Type B pancreatic cell (in vitro differentiated cells): ENCODE measurements around the gene NIN. TPM values are rescaled to one million over a fixed set of nuclear protein-coding genes. Genes with fewer than 3 reads are reported as not detected.

Experiments
- DNase-seq: peaks from one replicate; pipeline ENCODE4 v3.0.0; 2021; ENCODE audit warnings: mixed read lengths; ENCODE audit not compliant: unreplicated experiment; ENCODE audit errors: extremely low spot score
- H3K27ac Mint-ChIP-seq: 2 replicates; pipeline ENCODE4 v1.8.0; 2021; ENCODE audit warnings: mild to moderate bottlenecking, mixed read lengths
- H3K27me3 Mint-ChIP-seq: 2 replicates; pipeline ENCODE4 v1.8.0; 2021; ENCODE audit warnings: mixed read lengths
- H3K36me3 Mint-ChIP-seq: 2 replicates; pipeline ENCODE4 v1.8.0; 2021; ENCODE audit warnings: mixed read lengths
- H3K4me1 Mint-ChIP-seq: one replicate; pipeline ENCODE4 v1.8.0; 2021; ENCODE audit warnings: mixed read lengths; ENCODE audit not compliant: unreplicated experiment
- H3K4me3 Mint-ChIP-seq: 2 replicates; pipeline ENCODE4 v1.8.0; 2021; ENCODE audit warnings: mild to moderate bottlenecking, mixed read lengths
- H3K9me3 Mint-ChIP-seq: 2 replicates; pipeline ENCODE4 v1.8.0; 2021; ENCODE audit warnings: mixed read lengths
- total RNA-seq: library from RNA; stranded (reverse); gene quantifications from 2 replicates; pipeline ENCODE4 v1.2.1, GENCODE V29; 2021; ENCODE audit warnings: low replicate concordance
- TF ChIP-seq, protein P1 (sequence below): fragments of 200-600 bp; sonication (generic); conservative IDR thresholded peaks from 2 replicates; pipeline ENCODE4 v1.5.0; 2021; ENCODE audit warnings: antibody characterized with exemption, mild to moderate bottlenecking

The NIN gene
- total RNA-seq, 1 donor from 2014 or later = 40.5 TPM

DNA sequence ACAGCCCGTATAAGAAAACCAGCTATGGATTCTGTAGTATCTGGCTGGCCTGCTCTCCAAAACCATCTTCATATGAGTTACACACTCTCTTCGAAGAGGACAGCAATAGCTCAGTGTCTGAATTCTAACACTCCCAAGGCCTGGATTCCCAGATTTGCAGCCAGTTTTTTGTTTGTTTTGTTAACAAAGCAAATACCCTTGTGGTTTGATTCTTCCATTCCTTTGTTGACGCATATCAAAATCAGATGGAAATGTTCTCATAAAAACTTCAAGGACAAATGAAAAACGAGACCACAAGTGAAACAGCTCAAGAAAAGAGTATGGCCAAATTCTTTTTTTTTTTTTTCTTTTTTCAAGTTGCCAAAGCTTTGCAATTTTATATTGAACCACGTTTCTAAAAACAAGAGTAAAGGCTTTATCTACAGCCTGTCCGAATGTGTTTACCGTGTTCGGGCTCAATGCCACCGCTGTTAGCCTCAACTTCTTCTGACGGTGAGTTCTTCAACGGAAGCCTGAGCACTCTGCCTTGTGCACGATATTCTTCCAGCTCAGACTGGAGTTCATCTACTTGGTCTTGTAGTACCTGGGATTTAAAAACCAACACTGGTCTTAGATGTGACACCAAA, 67.5 kb downstream of the NIN start:
- Mint-ChIP-seq H3K9me3 (no peaks in the 10 kb centered on the region), H3K4me3 (no peak overlapping the region), H3K27me3 (no peaks in the 10 kb centered on the region), H3K4me1 (peaks cover 5% of the 10 kb centered on the region), H3K36me3 (peaks cover 47% of the 10 kb centered on the region), H3K27ac (no peak overlapping the region)
- DNase-seq = no peak
- TF ChIP-seq, protein P1, sequence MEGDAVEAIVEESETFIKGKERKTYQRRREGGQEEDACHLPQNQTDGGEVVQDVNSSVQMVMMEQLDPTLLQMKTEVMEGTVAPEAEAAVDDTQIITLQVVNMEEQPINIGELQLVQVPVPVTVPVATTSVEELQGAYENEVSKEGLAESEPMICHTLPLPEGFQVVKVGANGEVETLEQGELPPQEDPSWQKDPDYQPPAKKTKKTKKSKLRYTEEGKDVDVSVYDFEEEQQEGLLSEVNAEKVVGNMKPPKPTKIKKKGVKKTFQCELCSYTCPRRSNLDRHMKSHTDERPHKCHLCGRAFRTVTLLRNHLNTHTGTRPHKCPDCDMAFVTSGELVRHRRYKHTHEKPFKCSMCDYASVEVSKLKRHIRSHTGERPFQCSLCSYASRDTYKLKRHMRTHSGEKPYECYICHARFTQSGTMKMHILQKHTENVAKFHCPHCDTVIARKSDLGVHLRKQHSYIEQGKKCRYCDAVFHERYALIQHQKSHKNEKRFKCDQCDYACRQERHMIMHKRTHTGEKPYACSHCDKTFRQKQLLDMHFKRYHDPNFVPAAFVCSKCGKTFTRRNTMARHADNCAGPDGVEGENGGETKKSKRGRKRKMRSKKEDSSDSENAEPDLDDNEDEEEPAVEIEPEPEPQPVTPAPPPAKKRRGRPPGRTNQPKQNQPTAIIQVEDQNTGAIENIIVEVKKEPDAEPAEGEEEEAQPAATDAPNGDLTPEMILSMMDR = no peak

DNA sequence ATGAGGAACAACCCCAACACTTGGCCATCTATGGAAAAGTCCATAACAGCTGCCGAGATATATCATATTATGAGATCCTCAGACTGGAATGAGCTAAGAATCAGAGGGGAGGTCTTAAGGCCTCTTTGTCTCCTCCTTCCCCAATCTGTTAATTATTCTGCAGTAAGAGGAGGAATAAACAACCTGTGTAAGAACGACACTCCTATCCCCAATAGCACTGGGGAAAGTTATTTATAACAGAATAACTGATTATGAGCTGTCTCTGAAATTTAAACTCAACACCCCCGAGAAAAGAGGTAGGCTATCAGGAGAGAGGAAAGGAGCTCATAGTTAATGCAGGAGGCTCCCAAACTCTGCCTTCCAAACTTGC, 68.0 kb downstream of the NIN start:
- peaks cover 41% of the 10 kb centered on the region for H3K36me3 Mint-ChIP-seq
- no peaks in the 10 kb centered on the region for H3K9me3 Mint-ChIP-seq
- no peak overlapping the region for H3K27ac Mint-ChIP-seq
- H3K4me3 Mint-ChIP-seq = no peak overlapping the region
- TF ChIP-seq, protein P1 = no peak
- no peaks in the 10 kb centered on the region for H3K27me3 Mint-ChIP-seq
- no peak for DNase-seq
- peaks cover 5% of the 10 kb centered on the region for H3K4me1 Mint-ChIP-seq

DNA sequence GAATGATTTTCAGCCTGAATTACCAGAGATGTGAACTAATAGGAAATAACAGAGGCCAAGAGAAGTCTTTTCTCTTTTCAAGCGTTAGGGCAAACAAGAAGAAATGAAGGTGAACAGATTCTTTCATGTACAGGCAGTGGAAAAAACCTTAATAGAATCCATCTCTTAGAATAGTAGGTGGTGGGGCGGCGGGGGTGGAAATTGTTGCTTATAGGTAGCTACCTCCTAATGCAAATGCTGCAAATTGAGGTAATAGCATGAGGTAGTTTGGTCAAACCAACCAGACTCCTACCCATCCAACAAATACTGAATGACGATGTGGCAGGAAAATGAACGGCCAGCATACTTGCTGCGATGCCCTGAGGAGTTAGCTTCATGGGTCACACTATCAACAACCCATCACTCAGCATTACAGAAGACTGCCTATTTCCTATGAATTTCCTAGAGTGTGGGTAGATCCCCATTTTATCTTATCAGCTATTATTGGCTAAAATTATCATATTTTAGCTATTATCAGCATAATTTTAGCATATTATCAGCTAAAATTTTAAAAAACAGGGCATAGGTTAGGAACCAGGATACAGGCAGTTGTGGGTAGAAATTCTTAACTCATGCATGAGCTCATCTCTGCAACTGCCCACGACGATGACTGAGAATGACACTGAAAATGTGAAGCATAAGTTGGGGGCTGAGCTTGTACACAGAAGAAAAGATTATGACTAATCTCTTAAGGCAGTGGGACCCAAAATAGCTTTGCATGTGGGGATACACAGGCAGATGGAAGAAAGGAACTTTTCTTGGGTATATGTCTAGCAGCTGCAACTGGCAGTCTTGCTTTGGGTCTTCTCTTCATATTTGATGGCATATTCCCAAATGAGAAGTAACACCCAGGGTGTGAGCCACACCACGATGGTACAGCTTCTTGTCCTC, 68.7 kb downstream of the NIN start:
- H3K27me3 Mint-ChIP-seq = no peaks in the 10 kb centered on the region
- H3K4me3 Mint-ChIP-seq = no peak overlapping the region
- TF ChIP-seq, protein P1 = no peak
- peaks cover 40% of the 10 kb centered on the region for H3K36me3 Mint-ChIP-seq
- no peak for DNase-seq
- no peak overlapping the region for H3K27ac Mint-ChIP-seq
- H3K4me1 Mint-ChIP-seq = peaks cover 5% of the 10 kb centered on the region
- no peaks in the 10 kb centered on the region for H3K9me3 Mint-ChIP-seq

DNA sequence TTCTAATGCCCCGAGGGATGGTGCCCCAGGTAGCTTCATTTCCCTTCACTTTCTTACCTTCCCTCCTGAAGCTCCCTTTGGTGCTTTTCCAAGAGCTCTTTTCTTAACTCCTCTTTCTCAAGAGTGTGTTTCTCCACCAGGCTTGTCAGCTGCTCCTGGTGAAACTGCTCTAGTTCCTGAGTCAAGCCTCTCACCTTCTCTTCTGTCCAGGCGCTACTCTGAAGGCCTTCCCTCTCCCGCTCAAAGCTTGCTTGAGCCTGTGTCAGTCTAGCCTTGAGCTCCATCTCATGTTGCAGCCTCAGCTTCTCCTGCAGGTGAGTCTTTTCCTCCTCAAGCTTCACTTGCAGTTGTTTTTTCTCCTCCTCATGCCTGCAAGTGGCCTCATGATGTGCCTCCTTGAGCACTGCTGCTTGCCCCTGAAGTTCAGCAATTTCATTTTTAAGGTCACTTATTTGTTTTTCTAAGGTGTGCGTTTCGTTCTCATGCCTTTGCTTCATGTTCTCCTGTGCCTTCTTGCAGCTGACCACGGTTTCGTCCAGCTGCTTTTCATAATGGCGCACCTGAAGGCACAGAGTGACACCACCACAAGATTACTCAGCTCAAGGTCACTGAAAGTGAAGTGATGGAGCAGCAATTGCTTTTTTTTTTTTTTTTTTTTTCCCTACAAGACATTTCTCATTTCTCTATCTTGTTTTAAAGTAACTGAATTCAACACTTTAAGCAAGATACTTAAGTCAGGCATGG, 71.0 kb downstream of the NIN start:
- no peak for DNase-seq
- H3K27me3 Mint-ChIP-seq = no peaks in the 10 kb centered on the region
- TF ChIP-seq, protein P1 = no peak
- H3K4me3 Mint-ChIP-seq = no peak overlapping the region
- no peak overlapping the region for H3K27ac Mint-ChIP-seq
- H3K4me1 Mint-ChIP-seq = no peaks in the 10 kb centered on the region
- peaks cover 33% of the 10 kb centered on the region for H3K36me3 Mint-ChIP-seq
- no peaks in the 10 kb centered on the region for H3K9me3 Mint-ChIP-seq

DNA sequence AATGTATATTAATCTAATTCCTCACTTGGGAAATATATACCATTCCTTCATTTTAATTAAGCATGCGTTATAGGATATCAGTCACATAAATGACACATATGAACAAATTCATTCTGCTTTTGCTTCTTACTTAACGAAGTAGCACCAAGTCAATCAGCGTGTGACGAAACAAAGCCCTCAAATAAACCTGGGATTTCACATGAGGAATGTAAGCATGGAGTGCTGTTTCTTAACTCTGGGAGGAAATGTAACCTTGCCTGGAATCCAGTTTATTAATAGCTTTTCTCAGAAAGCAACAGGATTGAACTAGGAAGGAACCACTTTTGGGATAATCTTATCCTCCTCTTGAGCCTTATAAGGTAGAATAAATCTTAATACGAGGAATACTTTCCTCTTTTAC, 72.0 kb downstream of the NIN start:
- Mint-ChIP-seq H3K9me3 (no peaks in the 10 kb centered on the region), H3K4me1 (no peaks in the 10 kb centered on the region), H3K36me3 (peaks cover 27% of the 10 kb centered on the region), H3K4me3 (no peak overlapping the region), H3K27me3 (no peaks in the 10 kb centered on the region), H3K27ac (no peak overlapping the region)
- DNase-seq = no peak
- TF ChIP-seq, protein P1 = no peak
